Right renal cortex interstitium (tissue), 3 donors: ENCODE measurements around the gene SCN1A. TPM values are rescaled to one million over a fixed set of nuclear protein-coding genes. Genes with fewer than 3 reads are reported as not detected.
A peak's percentile ranks its signal among the peaks of the same experiment; 100 is the strongest.
"Not testable (repeated sequence)": the region's sequence is repeated elsewhere in the genome, so short reads cannot be mapped to it uniquely, and the experiment has no call there.

Experiments
- DNase-seq, 3 donors: peaks; one replicate each; pipeline ENCODE4 v3.0.0-alpha.2; 2013; ENCODE audit warnings: low read depth in 3 of 3, low spot score in 2 of 3
- polyA plus RNA-seq, 3 donors: library from polyadenylated mRNA; unstranded; fragments of 120-200 nt; gene quantifications; one replicate each; pipeline ENCODE4 v1.2.1, GENCODE V29; 2013; ENCODE audit not compliant: insufficient read length in 3 of 3

The SCN1A gene
- polyA plus RNA-seq, 3 donors: 0.18 to 0.28 (median 0.22) TPM

- no peak for DNase-seq
Observed at GRCh38 chr2:165990846-165991245, 137.0 kb downstream of the SCN1A start.

- no peak for DNase-seq
Observed at GRCh38 chr2:165989851-165990250, 138.0 kb downstream of the SCN1A start.

- DNase-seq: no peak
Observed at GRCh38 chr2:165985120-165985519, 142.7 kb downstream of the SCN1A start.

- not testable (repeated sequence) for DNase-seq
Observed at GRCh38 chr2:165972161-165972560, 155.7 kb downstream of the SCN1A start.

- no peak for DNase-seq
Observed at GRCh38 chr2:165970663-165971062, 157.2 kb downstream of the SCN1A start.

- DNase-seq: no peak
Observed at GRCh38 chr2:165969227-165969626, 158.6 kb downstream of the SCN1A start.

GRCh38 chr2:165967746-165968145 is 160.1 kb downstream of the SCN1A start:
- DNase-seq: no peak

- DNase-seq: no peak
Observed at GRCh38 chr2:165961818-165962217, 166.0 kb downstream of the SCN1A start.

- DNase-seq: no peak
Observed at GRCh38 chr2:165959371-165959770, 168.4 kb downstream of the SCN1A start.

- no peak for DNase-seq
Observed at GRCh38 chr2:165958313-165958960, 169.4 kb downstream of the SCN1A start.

- DNase-seq: no peak
Observed at GRCh38 chr2:165957030-165957675, 170.7 kb downstream of the SCN1A start.

- peak; percentile 91 to 93 (median 92) for DNase-seq
Observed at GRCh38 chr2:165953655-165954606, 173.9 kb downstream of the SCN1A start, which contains the start of gene TTC21B. TSS of gene TTC21B (minus strand) at chr2:165953776. CDS start at chr2:165953705, 71 bp downstream.

- DNase-seq: peak in 2 of 3 donors; percentile 33 to 52
Observed at GRCh38 chr2:165953306-165953654, 174.5 kb downstream of the SCN1A start.

GRCh38 chr2:165952741-165953211 is 175.0 kb downstream of the SCN1A start:
- peak in 1 of 3 donors; percentile 4 for DNase-seq

- DNase-seq: no peak
Observed at GRCh38 chr2:165952085-165952484, 175.7 kb downstream of the SCN1A start.

GRCh38 chr2:165950438-165950837 is 177.4 kb downstream of the SCN1A start:
- no peak for DNase-seq

GRCh38 chr2:165941827-165942226 is 186.0 kb downstream of the SCN1A start:
- DNase-seq: no peak

GRCh38 chr2:165938237-165938636 is 189.6 kb downstream of the SCN1A start:
- no peak for DNase-seq
